GM23338 (cell line): ENCODE results near the gene NUDC.

Source experiments
- CTCF ChIP-seq, 2 experiments: fragments of 200-600 bp in 1 of 2; sonication (generic) in 1 of 2; conservative IDR thresholded peaks; 2 replicates each; pipeline versions ENCODE4 v1.5.1 to v1.6.1; 2016 to 2017; ENCODE audit warnings: antibody characterized with exemption in 2 of 2, low read depth in 2 of 2, mild to moderate bottlenecking in 2 of 2, moderate library complexity in 1 of 2
- EZH2 ChIP-seq: fragments of 200-600 bp; sonication (generic); IDR thresholded peaks from one replicate; pipeline ENCODE4 v1.8.0; 2017; ENCODE audit warnings: antibody characterized with exemption, mild to moderate bottlenecking, low read depth; ENCODE audit not compliant: unreplicated experiment

DNA sequence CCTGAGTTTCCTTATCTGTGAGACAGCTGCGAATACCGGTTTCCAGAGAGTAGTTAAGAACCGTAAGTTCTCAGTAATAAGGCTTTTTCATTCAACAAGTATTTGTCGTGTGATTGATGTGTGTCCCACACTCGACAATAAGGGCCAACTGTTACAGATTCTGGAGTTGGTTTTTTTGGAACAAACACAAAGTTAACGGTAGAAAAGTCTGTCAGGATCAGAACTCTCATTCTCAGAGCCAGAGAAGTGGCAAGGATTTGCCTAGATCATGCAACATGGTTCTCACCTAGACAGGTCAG, 837 bp downstream of the NUDC start:
- TF ChIP-seq CTCF (conservative IDR thresholded peaks at IDR 0.05; ENCODE audit: low read depth in 2 of 2) = no peak
- TF ChIP-seq EZH2 = no peak
